ENCODE measurements around the gene SLC30A1. TPM values are rescaled to one million over a fixed set of nuclear protein-coding genes. Genes with fewer than 3 reads are reported as not detected.

SLC30A1 gene
- total and polyA plus RNA-seq, 2 donors (not counting 1 experiment from before 2014, with no cell fraction given): 13.6 to 45.2 TPM

DNA sequence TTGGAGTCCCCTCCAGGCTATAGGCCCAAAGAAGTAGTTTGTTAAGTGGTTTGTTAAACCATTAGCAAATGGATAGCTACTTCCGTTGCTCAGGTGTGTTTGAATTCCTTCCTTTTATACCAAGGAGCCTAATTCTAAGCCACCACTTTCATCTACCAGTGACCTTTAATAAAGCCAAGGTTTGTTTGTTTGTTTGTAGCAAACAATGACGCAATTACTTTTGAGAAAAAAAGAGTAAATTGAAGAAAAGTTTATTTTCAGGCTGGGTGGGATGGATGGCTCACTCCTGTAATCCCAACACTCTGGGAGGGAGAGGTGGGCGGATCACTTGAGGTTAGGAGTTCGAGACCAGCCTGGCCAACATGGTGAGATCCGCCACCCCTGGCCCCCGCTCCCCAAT lies 56.2 kb downstream of the SLC30A1 start:
- no peaks in the 10 kb centered on the region for H3K79me2 ChIP-seq (ENCODE audit: control insufficient read depth, insufficient read depth, low read length)
- no peak overlapping the region for H3K9ac ChIP-seq (ENCODE audit: insufficient read depth, low read length)
- no peak for TF ChIP-seq EZH2 (IDR thresholded peaks at IDR 0.05; ENCODE audit: low read length, missing control alignments)
- TF ChIP-seq, protein P1, sequence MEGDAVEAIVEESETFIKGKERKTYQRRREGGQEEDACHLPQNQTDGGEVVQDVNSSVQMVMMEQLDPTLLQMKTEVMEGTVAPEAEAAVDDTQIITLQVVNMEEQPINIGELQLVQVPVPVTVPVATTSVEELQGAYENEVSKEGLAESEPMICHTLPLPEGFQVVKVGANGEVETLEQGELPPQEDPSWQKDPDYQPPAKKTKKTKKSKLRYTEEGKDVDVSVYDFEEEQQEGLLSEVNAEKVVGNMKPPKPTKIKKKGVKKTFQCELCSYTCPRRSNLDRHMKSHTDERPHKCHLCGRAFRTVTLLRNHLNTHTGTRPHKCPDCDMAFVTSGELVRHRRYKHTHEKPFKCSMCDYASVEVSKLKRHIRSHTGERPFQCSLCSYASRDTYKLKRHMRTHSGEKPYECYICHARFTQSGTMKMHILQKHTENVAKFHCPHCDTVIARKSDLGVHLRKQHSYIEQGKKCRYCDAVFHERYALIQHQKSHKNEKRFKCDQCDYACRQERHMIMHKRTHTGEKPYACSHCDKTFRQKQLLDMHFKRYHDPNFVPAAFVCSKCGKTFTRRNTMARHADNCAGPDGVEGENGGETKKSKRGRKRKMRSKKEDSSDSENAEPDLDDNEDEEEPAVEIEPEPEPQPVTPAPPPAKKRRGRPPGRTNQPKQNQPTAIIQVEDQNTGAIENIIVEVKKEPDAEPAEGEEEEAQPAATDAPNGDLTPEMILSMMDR (conservative IDR thresholded peaks at IDR 0.05 in 1 of 2, IDR thresholded peaks at IDR 0.05 in 1 of 2; ENCODE audit: low read depth in 1 of 2, low read length in 2 of 2): no peak
- peaks cover 6% of the 10 kb centered on the region for H3K27me3 ChIP-seq (ENCODE audit: control insufficient read depth, insufficient read depth, low read length)
- no peaks in the 10 kb centered on the region for H3K9me3 ChIP-seq (ENCODE audit: control insufficient read depth, insufficient read depth, low read depth, low read length)
- H3K4me2 ChIP-seq (ENCODE audit: extremely low read depth, insufficient read depth, low read length): no peak overlapping the region
- no peaks in the 10 kb centered on the region for H4K20me1 ChIP-seq (ENCODE audit: control insufficient read depth, extremely low read depth, insufficient read depth, low read length)
- no peak for DNase-seq (ENCODE audit: low read depth in 2 of 2)
- no peaks in the 10 kb centered on the region for H3K4me1 ChIP-seq (ENCODE audit: control insufficient read depth, extremely low read depth, insufficient read depth, low read length)
- no peak overlapping the region for H3K4me3 ChIP-seq (replicated peaks in 1 of 4; ENCODE audit: control extremely low read depth in 1 of 4, insufficient read depth in 1 of 4, low read depth in 3 of 4, low read length in 4 of 4)
- no peak overlapping the region for H3K27ac ChIP-seq (ENCODE audit: insufficient read depth, low read length)
- no peak overlapping the region for H2AFZ ChIP-seq (ENCODE audit: low read length)
- no peaks in the 10 kb centered on the region for H3K36me3 ChIP-seq (ENCODE audit: control insufficient read depth, insufficient read depth, low read length)

Other genes starting within 250 kb of the SLC30A1 start
- gene RD3, start 87.0 kb downstream of the SLC30A1 start, total RNA-seq: not detected in 2 replicates
- gene RD3, start 87.0 kb downstream of the SLC30A1 start, polyA plus RNA-seq: not detected in 2 replicates
- gene NEK2, start 96.5 kb upstream of the SLC30A1 start, total RNA-seq: 0.26 and 12.7 TPM in 2 replicates
- gene NEK2, start 96.5 kb upstream of the SLC30A1 start, polyA plus RNA-seq: 6.8 and 22.5 TPM in 2 replicates